Smooth muscle cell (in vitro differentiated cells): Measurements from ENCODE around the gene CBY1. TPM values are rescaled to one million over a fixed set of nuclear protein-coding genes. Genes with fewer than 3 reads are reported as not detected.

Source experiments
- DNase-seq: peaks from one replicate; lab custom pipeline; 2025; ENCODE audit not compliant: unreplicated experiment; lab: John Stamatoyannopoulos, UW
- H2AFZ ChIP-seq: fragments of 200-600 bp; sonication (generic); 2 replicates; pipeline ENCODE4 v1.6.0; 2016; ENCODE audit warnings: antibody characterized with exemption, low read depth, mild to moderate bottlenecking
- H3F3A ChIP-seq: fragments of 200-600 bp; sonication (generic); 2 replicates; pipeline ENCODE4 v1.6.0; 2017; ENCODE audit warnings: antibody characterized with exemption, low read depth
- H3K27ac ChIP-seq: fragments of 200-600 bp; sonication (generic); 2 replicates; pipeline ENCODE4 v1.5.1; 2016; ENCODE audit warnings: low read depth, mild to moderate bottlenecking
- H3K27me3 ChIP-seq: fragments of 200-600 bp; sonication (generic); 2 replicates; pipeline ENCODE4 v1.6.1; 2016; ENCODE audit warnings: low read depth, mild to moderate bottlenecking
- H3K36me3 ChIP-seq: fragments of 200-600 bp; sonication (generic); 2 replicates; pipeline ENCODE4 v1.5.1; 2016; ENCODE audit warnings: low read depth
- H3K4me1 ChIP-seq: fragments of 200-600 bp; sonication (generic); 2 replicates; pipeline ENCODE4 v1.5.1; 2016; ENCODE audit warnings: low read depth
- H3K4me2 ChIP-seq: fragments of 200-600 bp; sonication (generic); 2 replicates; pipeline ENCODE4 v1.6.0; 2016; ENCODE audit warnings: mild to moderate bottlenecking
- H3K4me3 ChIP-seq: fragments of 200-600 bp; sonication (generic); 2 replicates; pipeline ENCODE4 v1.5.1; 2016; ENCODE audit warnings: mild to moderate bottlenecking
- H3K79me2 ChIP-seq: fragments of 200-600 bp; sonication (generic); 2 replicates; pipeline ENCODE4 v1.6.0; 2016; ENCODE audit warnings: low read depth, mild to moderate bottlenecking
- H3K9ac ChIP-seq: fragments of 200-600 bp; sonication (generic); 2 replicates; pipeline ENCODE4 v1.6.0; 2016; ENCODE audit warnings: low read depth
- H3K9me3 ChIP-seq: fragments of 200-600 bp; sonication (generic); replicated peaks from 2 replicates; pipeline ENCODE4 v1.5.1; 2016; ENCODE audit warnings: low read depth
- H4K20me1 ChIP-seq: fragments of 200-600 bp; sonication (generic); 2 replicates; pipeline ENCODE4 v1.6.0; 2016; ENCODE audit warnings: low read depth
- WGBS: methylation state at CpG from one replicate; pipeline ENCODE4 v1.1.7; 2016; ENCODE audit warnings: low lambda C conversion rate; 5-methylcytosine and 5-hydroxymethylcytosine counted together
- polyA plus RNA-seq: library from polyadenylated mRNA; unstranded; fragments of >200 nt; fragmentation: Nextera tagmentation; extraction: Ambion mirVana; gene quantifications from 2 replicates; pipeline ENCODE4 v1.2.1, GENCODE V29; 2016
- total RNA-seq: library from RNA; depleted of rRNA; stranded (reverse); fragments of >200 nt; gene quantifications from 2 replicates; pipeline ENCODE4 v1.2.3, GENCODE V29; 2014
- TF ChIP-seq, protein P1 (sequence below): fragments of 200-600 bp; sonication (generic); IDR thresholded peaks from 2 replicates; pipeline ENCODE4 v1.5.1; 2017; ENCODE audit warnings: borderline replicate concordance, mild to moderate bottlenecking, antibody characterized with exemption; ENCODE audit not compliant: insufficient read depth, poor library complexity, severe bottlenecking

Gene CBY1
- total and polyA plus RNA-seq, 2 experiments from 2014 or later, result 12.3 to 52.9 TPM

GRCh38 chr22:38675833-38676232 is 19.4 kb downstream of the CBY1 start:
- Histone ChIP-seq H3K9me3 (no peaks in the 10 kb centered on the region), H3K27me3 (no peaks in the 10 kb centered on the region), H3K79me2 (no peaks in the 10 kb centered on the region), H4K20me1 (no peaks in the 10 kb centered on the region), H3K27ac (no peak overlapping the region), H3K36me3 (peaks cover 4% of the 10 kb centered on the region), H3K9ac (no peak overlapping the region), H2AFZ (no peak overlapping the region), H3K4me1 (no peaks in the 10 kb centered on the region), H3F3A (no peaks in the 10 kb centered on the region), H3K4me3 (no peak overlapping the region), H3K4me2 (no peak overlapping the region)
- WGBS, result 97% methylated on average over 3 of the region's 3 CpGs
- TF ChIP-seq, protein P1, sequence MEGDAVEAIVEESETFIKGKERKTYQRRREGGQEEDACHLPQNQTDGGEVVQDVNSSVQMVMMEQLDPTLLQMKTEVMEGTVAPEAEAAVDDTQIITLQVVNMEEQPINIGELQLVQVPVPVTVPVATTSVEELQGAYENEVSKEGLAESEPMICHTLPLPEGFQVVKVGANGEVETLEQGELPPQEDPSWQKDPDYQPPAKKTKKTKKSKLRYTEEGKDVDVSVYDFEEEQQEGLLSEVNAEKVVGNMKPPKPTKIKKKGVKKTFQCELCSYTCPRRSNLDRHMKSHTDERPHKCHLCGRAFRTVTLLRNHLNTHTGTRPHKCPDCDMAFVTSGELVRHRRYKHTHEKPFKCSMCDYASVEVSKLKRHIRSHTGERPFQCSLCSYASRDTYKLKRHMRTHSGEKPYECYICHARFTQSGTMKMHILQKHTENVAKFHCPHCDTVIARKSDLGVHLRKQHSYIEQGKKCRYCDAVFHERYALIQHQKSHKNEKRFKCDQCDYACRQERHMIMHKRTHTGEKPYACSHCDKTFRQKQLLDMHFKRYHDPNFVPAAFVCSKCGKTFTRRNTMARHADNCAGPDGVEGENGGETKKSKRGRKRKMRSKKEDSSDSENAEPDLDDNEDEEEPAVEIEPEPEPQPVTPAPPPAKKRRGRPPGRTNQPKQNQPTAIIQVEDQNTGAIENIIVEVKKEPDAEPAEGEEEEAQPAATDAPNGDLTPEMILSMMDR, result no peak
- DNase-seq, result no peak

DNA sequence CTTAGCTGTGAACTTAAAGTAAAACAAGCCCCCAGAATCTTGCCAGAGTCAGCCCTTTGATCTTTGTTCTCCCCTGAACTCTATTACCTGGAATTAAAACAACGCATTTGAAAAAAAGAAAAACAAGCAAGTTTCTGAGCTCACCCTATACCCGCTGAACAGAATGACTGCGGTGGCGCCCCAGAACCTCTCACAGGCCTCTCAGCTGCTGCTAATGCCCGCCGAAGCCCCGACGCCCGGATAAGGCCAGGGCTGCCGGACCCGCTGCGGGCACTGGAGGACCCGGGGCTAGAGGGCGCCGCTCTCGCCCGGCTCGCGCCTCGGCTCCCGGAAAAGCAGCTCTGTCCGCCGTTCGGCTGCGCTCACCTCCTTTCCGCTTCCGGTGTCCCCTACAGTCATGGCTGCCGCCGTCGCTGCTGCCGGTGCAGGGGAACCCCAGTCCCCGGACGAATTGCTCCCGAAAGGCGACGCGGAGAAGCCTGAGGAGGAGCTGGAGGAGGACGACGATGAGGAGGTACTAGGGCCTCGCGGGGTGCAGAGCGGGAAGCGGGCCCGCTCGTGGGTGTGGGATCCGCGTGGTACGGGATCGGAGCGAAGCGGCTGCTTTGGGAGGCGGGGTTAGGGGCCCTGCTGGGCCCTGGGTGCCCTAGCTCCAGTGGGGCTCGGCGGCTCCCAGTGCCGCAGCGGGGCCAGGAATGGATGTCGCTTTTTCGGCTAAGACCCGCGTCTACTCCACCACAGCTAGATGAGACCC is 25.3 kb downstream of the CBY1 start, which contains the start of gene TOMM22:
TSS of gene TOMM22 (plus strand) at position 376 of the 754 bp plus-strand sequence. CDS start at position 398, 22 bp downstream.
- TF ChIP-seq, protein P1, result peak; percentile 32
- Histone ChIP-seq H3K36me3 (peaks cover 7% of the 10 kb centered on the region), H2AFZ (peak within 1 kb of the TSS; percentile 74), H3K4me1 (peaks cover 10% of the 10 kb centered on the region), H4K20me1 (no peaks in the 10 kb centered on the region), H3K9ac (peak within 1 kb of the TSS; percentile 83), H3K27ac (no peak within 1 kb of the TSS), H3F3A (no peaks in the 10 kb centered on the region), H3K27me3 (no peaks in the 10 kb centered on the region), H3K4me2 (peak within 1 kb of the TSS; percentile 92), H3K9me3 (no peaks in the 10 kb centered on the region), H3K4me3 (peak within 1 kb of the TSS; percentile 87), H3K79me2 (peaks cover 9% of the 10 kb centered on the region)
- DNase-seq, result peak; percentile 58
- WGBS, result under 1% methylated on average over 57 of the region's 60 CpGs

DNA sequence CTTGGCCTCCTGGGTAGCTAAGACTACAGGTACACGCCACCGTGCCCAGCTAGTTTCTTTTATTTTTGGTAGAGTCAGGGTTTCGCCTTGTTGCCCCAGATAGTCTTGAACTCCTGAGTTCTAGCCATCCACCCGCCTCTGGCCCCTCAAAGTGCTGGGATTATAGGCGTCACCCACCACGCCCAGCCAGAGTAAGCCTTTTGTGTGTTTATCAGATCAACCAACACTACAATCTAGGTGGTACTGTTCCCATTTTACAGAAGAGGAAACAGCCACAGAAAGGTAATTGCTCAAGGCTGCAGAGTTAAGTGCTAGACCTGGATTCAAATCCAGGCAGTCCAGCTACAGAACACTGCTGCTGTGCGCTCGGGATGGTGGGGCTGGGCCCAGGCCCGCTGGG is 28.5 kb downstream of the CBY1 start:
- Histone ChIP-seq H3K36me3 (peaks cover 7% of the 10 kb centered on the region), H3K4me1 (peaks cover 10% of the 10 kb centered on the region), H3K27me3 (no peaks in the 10 kb centered on the region), H3K79me2 (peaks cover 10% of the 10 kb centered on the region), H3K4me3 (no peak overlapping the region), H3F3A (no peaks in the 10 kb centered on the region), H3K9ac (no peak overlapping the region), H4K20me1 (peaks cover 12% of the 10 kb centered on the region), H3K9me3 (no peaks in the 10 kb centered on the region), H3K27ac (no peak overlapping the region), H3K4me2 (no peak overlapping the region), H2AFZ (no peak overlapping the region)
- 97% methylated on average over 9 of the region's 9 CpGs for WGBS
- TF ChIP-seq, protein P1, result no peak
- DNase-seq, result no peak
